ENCODE measurements around the gene TTLL8.
"Not testable (repeated sequence)": the region's sequence is repeated elsewhere in the genome, so short reads cannot be mapped to it uniquely, and the experiment has no call there.

TTLL8 gene

GRCh38 chr22:50058061-50058905 is at the start of gene TTLL8:
Gene TTLL8 (minus strand): TSS chr22:50058298.
- DNase-seq = no peak

GRCh38 chr22:50107529-50107928 is 49.4 kb upstream of the TTLL8 start:
- no peak for DNase-seq

GRCh38 chr22:50105208-50106100 is 47.4 kb upstream of the TTLL8 start:
- no peak for DNase-seq

- DNase-seq = no peak
Measured at GRCh38 chr22:50104141-50104544, 46.0 kb upstream of the TTLL8 start.

- DNase-seq = no peak
Measured at GRCh38 chr22:50102946-50103345, 44.8 kb upstream of the TTLL8 start.

GRCh38 chr22:50101870-50102565 is 43.9 kb upstream of the TTLL8 start:
- no peak for DNase-seq

- DNase-seq = no peak
Measured at GRCh38 chr22:50098052-50098451, 40.0 kb upstream of the TTLL8 start.

GRCh38 chr22:50092342-50092741 is 34.2 kb upstream of the TTLL8 start:
- no peak for DNase-seq

GRCh38 chr22:50091092-50091768 is 33.1 kb upstream of the TTLL8 start:
- no peak for DNase-seq

- DNase-seq = no peak
Measured at GRCh38 chr22:50090412-50090714, 32.3 kb upstream of the TTLL8 start.

GRCh38 chr22:50089682-50090411 is 31.7 kb upstream of the TTLL8 start, which contains the start of gene MOV10L1:
Gene MOV10L1 (plus strand): TSS chr22:50090006. CDS start chr22:50090089, 83 bp downstream.
- DNase-seq = peak; percentile 30

- DNase-seq = no peak
Measured at GRCh38 chr22:50089231-50089630, 31.1 kb upstream of the TTLL8 start.

- DNase-seq = no peak
Measured at GRCh38 chr22:50088096-50088495, 30.0 kb upstream of the TTLL8 start.

GRCh38 chr22:50087646-50088045 is 29.5 kb upstream of the TTLL8 start:
- no peak for DNase-seq

GRCh38 chr22:50086975-50087374 is 28.9 kb upstream of the TTLL8 start:
- DNase-seq = not testable (repeated sequence)

- no peak for DNase-seq
Measured at GRCh38 chr22:50086526-50086925, 28.4 kb upstream of the TTLL8 start.

GRCh38 chr22:50085211-50085972 is 27.3 kb upstream of the TTLL8 start, which contains the start of gene MLC1:
Gene MLC1 (minus strand): TSS chr22:50085426. CDS start chr22:50084902, 524 bp downstream.
- peak; percentile 22 for DNase-seq

- no peak for DNase-seq
Measured at GRCh38 chr22:50084614-50085021, 26.5 kb upstream of the TTLL8 start.

GRCh38 chr22:50084080-50084477 is 26.0 kb upstream of the TTLL8 start:
- DNase-seq = no peak

- DNase-seq = no peak
Measured at GRCh38 chr22:50083462-50084079, 25.5 kb upstream of the TTLL8 start.

All from stimulated activated CD4-positive, alpha-beta T cell treated with anti-CD3 and anti-CD28 coated beads, Interleukin-15, amount 100 ng/mL, for 24 hours (primary cell).